Daoy (cell line): ENCODE data around the gene C1orf167. TPM values are rescaled to one million over a fixed set of nuclear protein-coding genes. Genes with fewer than 3 reads are reported as not detected.

ENCODE experiments used
- DNase-seq: peaks from one replicate; pipeline ENCODE4 v3.0.0-alpha.2; 2015; ENCODE audit warnings: low read depth
- total RNA-seq: library from RNA; depleted of rRNA; stranded (reverse); fragments of >200 nt; shearing (Covaris generic); gene quantifications from 2 replicates; pipeline ENCODE4 v1.2.3, GENCODE V29; 2014; rRNA removed

Gene C1orf167, protein sequence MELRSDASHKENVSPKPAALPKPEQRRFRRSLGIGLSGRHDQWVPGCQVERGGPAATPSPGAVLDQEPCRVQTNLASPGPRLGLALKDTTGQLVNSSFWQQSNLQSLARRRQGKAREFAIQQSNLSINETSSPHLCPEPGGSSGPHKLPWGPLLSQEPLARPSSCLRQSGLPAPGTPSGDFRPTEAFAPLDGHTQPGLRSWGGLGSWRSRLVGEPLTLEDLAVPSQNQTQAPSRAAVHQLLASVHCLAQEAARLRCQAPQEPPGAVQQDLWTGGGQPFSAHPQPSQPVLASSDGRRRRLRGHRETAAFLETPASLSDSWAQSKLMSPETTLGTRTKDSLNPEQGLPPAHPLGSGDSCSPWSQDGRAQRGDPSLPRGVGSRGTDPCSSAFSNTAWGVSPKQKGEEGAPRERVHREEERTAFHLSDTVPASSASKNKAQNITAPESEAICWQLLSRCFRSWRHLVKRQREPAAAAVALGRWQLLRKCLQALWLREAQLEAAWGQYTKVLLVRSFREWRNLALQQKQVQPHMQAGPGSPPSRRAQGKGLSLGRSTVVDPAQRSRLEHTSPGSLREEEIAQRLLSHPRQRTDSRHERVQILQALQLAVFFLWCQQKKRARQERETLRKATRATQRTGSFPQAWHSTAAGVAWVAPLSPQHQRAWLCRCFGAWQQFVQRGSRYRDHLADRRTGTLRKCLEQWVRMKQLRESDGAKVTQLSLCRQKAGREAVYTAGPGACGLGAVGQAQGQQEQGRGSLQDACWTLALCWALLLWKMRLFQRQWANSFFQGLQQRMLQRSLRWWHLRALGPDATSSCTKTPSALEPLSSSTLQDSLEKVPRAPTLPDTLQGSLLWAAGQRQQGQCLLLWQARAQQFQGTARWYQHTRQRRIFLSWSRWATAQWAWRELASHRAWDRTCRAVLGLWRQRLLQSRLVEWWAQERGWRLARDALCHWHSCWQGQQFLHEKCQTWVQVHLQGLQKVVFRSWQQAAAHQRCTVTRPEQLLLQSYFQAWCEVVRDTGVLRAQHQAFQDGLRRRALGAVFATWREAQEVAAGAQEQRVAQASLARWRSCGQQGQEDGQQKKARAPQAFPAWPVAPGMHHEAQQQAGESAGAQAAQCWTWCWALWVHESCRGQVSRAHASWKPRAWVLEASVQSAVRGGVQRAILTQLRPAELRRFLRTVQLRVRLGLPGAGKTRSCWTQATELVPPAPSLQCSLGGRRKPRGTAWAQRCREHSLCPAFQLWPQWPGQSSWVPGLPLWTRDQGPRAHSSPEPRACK (N-terminal part only)
- total RNA-seq: not detected in 2 replicates

GRCh38 chr1:11761988-11762406, at the start of gene C1orf167:
Gene C1orf167 (plus strand): TSS chr1:11762193. CDS start chr1:11764401, 2,208 bp downstream.
- no peak for DNase-seq

GRCh38 chr1:11712285-11712684, 49.7 kb upstream of the C1orf167 start:
- DNase-seq: no peak

DNA sequence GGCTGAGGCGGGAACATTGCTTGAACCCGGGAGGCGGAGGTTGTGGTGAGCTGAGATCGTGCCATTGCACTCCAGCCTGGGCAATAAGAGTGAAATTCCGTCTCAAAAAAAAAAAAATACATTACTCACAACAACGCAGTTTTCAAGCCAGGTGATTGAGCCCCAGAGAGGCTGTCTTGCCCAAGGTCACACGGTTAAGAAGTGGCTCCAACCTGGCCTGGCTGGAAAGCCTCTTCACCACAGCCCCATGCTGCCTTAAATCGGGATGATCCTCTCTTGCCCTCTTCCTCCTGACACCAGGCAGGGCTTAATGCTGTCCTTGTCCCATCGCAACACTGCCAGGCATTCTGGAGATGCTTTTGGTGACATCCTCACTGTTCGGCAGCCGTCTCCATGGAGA, 48.9 kb upstream of the C1orf167 start:
- DNase-seq: no peak

GRCh38 chr1:11714831-11715575, 47.0 kb upstream of the C1orf167 start:
- DNase-seq: no peak

GRCh38 chr1:11719313-11720032, 42.5 kb upstream of the C1orf167 start:
- peak; percentile 57 for DNase-seq

DNA sequence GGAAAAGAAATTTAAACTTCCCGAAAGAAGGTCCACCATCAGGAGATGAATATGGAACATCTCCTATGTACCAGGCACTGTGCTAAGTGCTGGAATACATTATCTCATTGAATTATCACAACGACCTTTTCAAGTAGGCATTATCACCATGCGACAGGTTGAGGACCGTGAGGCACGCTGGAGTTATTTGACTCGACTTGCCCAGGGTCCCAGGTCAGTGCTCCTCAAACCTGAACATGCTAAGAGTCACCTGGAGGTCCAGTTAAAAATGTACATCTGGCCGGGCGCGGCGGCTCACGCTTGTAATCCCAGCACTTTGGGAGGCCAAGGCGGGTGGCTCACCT, 42.0 kb upstream of the C1orf167 start:
- no peak for DNase-seq

- no peak for DNase-seq
These were observed 41.5 kb upstream of the C1orf167 start for GRCh38 chr1:11720525-11720924.

GRCh38 chr1:11721311-11721710, 40.7 kb upstream of the C1orf167 start:
- DNase-seq: no peak

DNA sequence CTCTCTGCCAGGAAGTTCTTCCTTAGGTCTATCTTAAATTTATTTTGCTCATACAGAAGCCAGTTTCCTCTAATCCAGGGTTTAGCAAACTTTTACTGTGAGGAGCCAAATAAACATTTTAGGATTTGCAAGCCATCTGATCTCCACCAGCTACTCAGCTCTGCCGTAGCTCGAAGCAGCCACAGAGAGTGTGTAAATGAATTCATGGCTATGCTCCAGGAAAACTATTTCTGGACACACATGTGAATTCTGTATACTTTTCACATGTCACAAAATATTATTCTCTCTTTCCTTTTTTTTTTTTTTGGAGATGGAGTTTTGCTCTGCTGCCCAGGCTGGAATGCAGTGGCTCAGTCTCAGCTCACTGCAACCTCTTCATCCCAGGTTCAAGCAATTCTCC, 39.5 kb upstream of the C1orf167 start:
- no peak for DNase-seq

GRCh38 chr1:11725616-11726015, 36.4 kb upstream of the C1orf167 start:
- no peak for DNase-seq

- DNase-seq: no peak
These were observed 34.9 kb upstream of the C1orf167 start for GRCh38 chr1:11727119-11727518.

- no peak for DNase-seq
These were observed 33.7 kb upstream of the C1orf167 start for GRCh38 chr1:11728126-11728806.

DNA sequence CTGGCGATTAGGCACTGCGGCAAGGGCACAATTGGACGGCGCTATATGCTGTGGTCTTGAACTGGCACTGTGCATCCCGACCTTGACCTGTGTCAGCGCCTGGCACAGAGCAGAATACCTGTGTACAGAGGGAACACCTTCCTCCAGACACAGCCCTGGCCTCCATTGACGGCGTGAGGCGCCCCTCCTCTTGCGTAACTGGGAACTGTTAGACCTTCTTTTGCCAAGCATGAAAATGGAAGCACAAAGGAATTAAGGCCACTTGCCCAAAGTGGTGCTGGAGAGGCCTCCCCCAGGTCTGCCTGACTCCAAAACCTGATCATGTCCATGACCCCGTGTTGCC, 32.9 kb upstream of the C1orf167 start:
- DNase-seq: no peak

DNA sequence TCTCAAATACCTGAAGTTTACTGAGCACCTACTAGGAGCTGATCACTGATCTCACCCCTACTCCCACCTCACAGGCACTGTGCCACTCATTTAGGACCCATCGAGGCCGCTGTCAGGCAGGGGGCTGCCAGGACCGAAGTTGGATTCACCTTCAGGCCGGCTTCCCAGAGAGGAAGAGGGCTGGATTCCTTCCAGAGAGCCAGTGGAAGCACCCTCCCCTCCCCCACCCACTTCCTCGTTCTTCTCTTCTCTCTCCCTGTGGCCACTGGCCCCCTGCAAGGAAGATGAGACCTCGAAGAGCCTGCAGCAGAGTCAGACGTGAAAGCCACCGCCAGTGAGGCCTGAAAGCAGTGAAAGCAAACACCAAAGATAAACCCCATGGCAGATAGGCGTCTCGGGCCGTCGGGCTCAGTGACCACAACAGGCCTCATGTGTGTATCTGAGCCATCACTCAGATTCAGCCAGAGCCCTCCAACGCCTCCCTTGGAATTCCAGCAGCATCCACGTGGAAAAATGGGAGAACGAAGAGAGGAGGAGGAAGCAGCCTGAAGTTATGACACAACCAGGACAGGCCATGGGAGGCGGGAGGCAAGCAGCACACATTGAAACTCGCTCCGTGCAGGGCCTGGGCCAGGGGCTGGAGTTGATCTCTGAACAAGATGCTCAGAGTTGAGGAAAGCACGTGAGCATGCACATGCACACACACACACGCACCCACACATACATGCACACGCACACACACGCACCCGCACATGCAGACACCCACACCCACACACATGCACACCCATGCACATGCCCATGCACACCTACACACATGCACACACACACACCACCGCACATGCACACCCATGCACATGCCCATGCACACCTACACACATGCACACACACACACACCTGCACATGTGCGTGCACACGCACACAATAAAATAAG, 32.2 kb upstream of the C1orf167 start:
- peak; percentile 44 for DNase-seq

GRCh38 chr1:11730429-11730891, 31.5 kb upstream of the C1orf167 start:
- peak; percentile 70 for DNase-seq

- peak; percentile 80 for DNase-seq
These were observed 30.2 kb upstream of the C1orf167 start for GRCh38 chr1:11731691-11732283.

GRCh38 chr1:11733306-11733705, 28.7 kb upstream of the C1orf167 start:
- no peak for DNase-seq

- DNase-seq: no peak
These were observed 26.5 kb upstream of the C1orf167 start for GRCh38 chr1:11735531-11735853.
